Measurements from ENCODE around the gene SMC4.

SMC4 gene

GRCh38 chr3:160473221-160473620, 73.8 kb downstream of the SMC4 start:
- no peaks in the 10 kb centered on the region for H3K27me3 ChIP-seq (ENCODE audit: control insufficient read depth in 2 of 2, insufficient read depth in 2 of 2, low read length in 2 of 2)
- no peaks in the 10 kb centered on the region for H3K36me3 ChIP-seq (ENCODE audit: control insufficient read depth in 2 of 2, insufficient read depth in 2 of 2, low read length in 2 of 2)
- H3K9ac ChIP-seq (ENCODE audit: low read depth in 1 of 2, low read length in 2 of 2), result no peak overlapping the region
- H3K4me3 ChIP-seq (ENCODE audit: low read length in 2 of 2), result no peak overlapping the region
- peaks cover 0 to 2% of the 10 kb centered on the region in 2 donors for H3K9me3 ChIP-seq (ENCODE audit: control insufficient read depth in 2 of 2, low read length in 2 of 2)
- no peaks in the 10 kb centered on the region for H3K4me1 ChIP-seq (ENCODE audit: control insufficient read depth in 2 of 2, insufficient read depth in 2 of 2, low read length in 2 of 2)
- no peak overlapping the region for H3K27ac ChIP-seq (ENCODE audit: low read depth in 2 of 2, low read length in 2 of 2)

GRCh38 chr3:160473978-160474377, 74.5 kb downstream of the SMC4 start:
- H3K27ac ChIP-seq (ENCODE audit: low read depth in 2 of 2, low read length in 2 of 2), result no peak overlapping the region
- H3K9ac ChIP-seq (ENCODE audit: low read depth in 1 of 2, low read length in 2 of 2), result no peak overlapping the region
- no peaks in the 10 kb centered on the region for H3K4me1 ChIP-seq (ENCODE audit: control insufficient read depth in 2 of 2, insufficient read depth in 2 of 2, low read length in 2 of 2)
- H3K36me3 ChIP-seq (ENCODE audit: control insufficient read depth in 2 of 2, insufficient read depth in 2 of 2, low read length in 2 of 2), result no peaks in the 10 kb centered on the region
- H3K9me3 ChIP-seq (ENCODE audit: control insufficient read depth in 2 of 2, low read length in 2 of 2), result peaks cover 0 to 2% of the 10 kb centered on the region in 2 donors
- H3K27me3 ChIP-seq (ENCODE audit: control insufficient read depth in 2 of 2, insufficient read depth in 2 of 2, low read length in 2 of 2), result no peaks in the 10 kb centered on the region
- H3K4me3 ChIP-seq (ENCODE audit: low read length in 2 of 2), result no peak overlapping the region

GRCh38 chr3:160474416-160474838, 75.0 kb downstream of the SMC4 start:
- H3K4me1 ChIP-seq (ENCODE audit: control insufficient read depth in 2 of 2, insufficient read depth in 2 of 2, low read length in 2 of 2), result no peaks in the 10 kb centered on the region
- no peaks in the 10 kb centered on the region for H3K27me3 ChIP-seq (ENCODE audit: control insufficient read depth in 2 of 2, insufficient read depth in 2 of 2, low read length in 2 of 2)
- no peaks in the 10 kb centered on the region for H3K36me3 ChIP-seq (ENCODE audit: control insufficient read depth in 2 of 2, insufficient read depth in 2 of 2, low read length in 2 of 2)
- peaks cover 0 to 2% of the 10 kb centered on the region in 2 donors for H3K9me3 ChIP-seq (ENCODE audit: control insufficient read depth in 2 of 2, low read length in 2 of 2)
- H3K4me3 ChIP-seq (ENCODE audit: low read length in 2 of 2), result no peak overlapping the region
- no peak overlapping the region for H3K9ac ChIP-seq (ENCODE audit: low read depth in 1 of 2, low read length in 2 of 2)
- H3K27ac ChIP-seq (ENCODE audit: low read depth in 2 of 2, low read length in 2 of 2), result no peak overlapping the region

GRCh38 chr3:160475153-160475552, 75.7 kb downstream of the SMC4 start:
- no peak overlapping the region for H3K9ac ChIP-seq (ENCODE audit: low read depth in 1 of 2, low read length in 2 of 2)
- no peaks in the 10 kb centered on the region for H3K4me1 ChIP-seq (ENCODE audit: control insufficient read depth in 2 of 2, insufficient read depth in 2 of 2, low read length in 2 of 2)
- H3K27ac ChIP-seq (ENCODE audit: low read depth in 2 of 2, low read length in 2 of 2), result no peak overlapping the region
- peaks cover 0 to 2% of the 10 kb centered on the region in 2 donors for H3K9me3 ChIP-seq (ENCODE audit: control insufficient read depth in 2 of 2, low read length in 2 of 2)
- no peaks in the 10 kb centered on the region for H3K27me3 ChIP-seq (ENCODE audit: control insufficient read depth in 2 of 2, insufficient read depth in 2 of 2, low read length in 2 of 2)
- no peaks in the 10 kb centered on the region for H3K36me3 ChIP-seq (ENCODE audit: control insufficient read depth in 2 of 2, insufficient read depth in 2 of 2, low read length in 2 of 2)
- H3K4me3 ChIP-seq (ENCODE audit: low read length in 2 of 2), result no peak overlapping the region

- H3K27ac ChIP-seq (ENCODE audit: low read depth in 2 of 2, low read length in 2 of 2), result no peak overlapping the region
- H3K9ac ChIP-seq (ENCODE audit: low read depth in 1 of 2, low read length in 2 of 2), result no peak overlapping the region
- H3K4me1 ChIP-seq (ENCODE audit: control insufficient read depth in 2 of 2, insufficient read depth in 2 of 2, low read length in 2 of 2), result no peaks in the 10 kb centered on the region
- H3K9me3 ChIP-seq (ENCODE audit: control insufficient read depth in 2 of 2, low read length in 2 of 2), result peaks cover 0 to 2% of the 10 kb centered on the region in 2 donors
- H3K4me3 ChIP-seq (ENCODE audit: low read length in 2 of 2), result no peak overlapping the region
- H3K27me3 ChIP-seq (ENCODE audit: control insufficient read depth in 2 of 2, insufficient read depth in 2 of 2, low read length in 2 of 2), result no peaks in the 10 kb centered on the region
- no peaks in the 10 kb centered on the region for H3K36me3 ChIP-seq (ENCODE audit: control insufficient read depth in 2 of 2, insufficient read depth in 2 of 2, low read length in 2 of 2)
Measured at GRCh38 chr3:160475884-160476283, 76.4 kb downstream of the SMC4 start.

GRCh38 chr3:160477750-160478149, 78.3 kb downstream of the SMC4 start:
- no peak overlapping the region for H3K9ac ChIP-seq (ENCODE audit: low read depth in 1 of 2, low read length in 2 of 2)
- no peak overlapping the region for H3K27ac ChIP-seq (ENCODE audit: low read depth in 2 of 2, low read length in 2 of 2)
- H3K27me3 ChIP-seq (ENCODE audit: control insufficient read depth in 2 of 2, insufficient read depth in 2 of 2, low read length in 2 of 2), result no peaks in the 10 kb centered on the region
- H3K36me3 ChIP-seq (ENCODE audit: control insufficient read depth in 2 of 2, insufficient read depth in 2 of 2, low read length in 2 of 2), result no peaks in the 10 kb centered on the region
- H3K4me1 ChIP-seq (ENCODE audit: control insufficient read depth in 2 of 2, insufficient read depth in 2 of 2, low read length in 2 of 2), result no peaks in the 10 kb centered on the region
- no peaks in the 10 kb centered on the region for H3K9me3 ChIP-seq (ENCODE audit: control insufficient read depth in 2 of 2, low read length in 2 of 2)
- H3K4me3 ChIP-seq (ENCODE audit: low read length in 2 of 2), result no peak overlapping the region

- Histone ChIP-seq H3K4me1 (ENCODE audit: control insufficient read depth in 2 of 2, insufficient read depth in 2 of 2, low read length in 2 of 2) (no peaks in the 10 kb centered on the region), H3K9ac (ENCODE audit: low read depth in 1 of 2, low read length in 2 of 2) (no peak overlapping the region), H3K27ac (ENCODE audit: low read depth in 2 of 2, low read length in 2 of 2) (no peak overlapping the region), H3K9me3 (ENCODE audit: control insufficient read depth in 2 of 2, low read length in 2 of 2) (no peaks in the 10 kb centered on the region), H3K36me3 (ENCODE audit: control insufficient read depth in 2 of 2, insufficient read depth in 2 of 2, low read length in 2 of 2) (no peaks in the 10 kb centered on the region), H3K27me3 (ENCODE audit: control insufficient read depth in 2 of 2, insufficient read depth in 2 of 2, low read length in 2 of 2) (no peaks in the 10 kb centered on the region), H3K4me3 (ENCODE audit: low read length in 2 of 2) (no peak overlapping the region)
Measured at GRCh38 chr3:160478338-160478737, 78.9 kb downstream of the SMC4 start.

- no peaks in the 10 kb centered on the region for H3K36me3 ChIP-seq (ENCODE audit: control insufficient read depth in 2 of 2, insufficient read depth in 2 of 2, low read length in 2 of 2)
- H3K4me3 ChIP-seq (ENCODE audit: low read length in 2 of 2), result no peak overlapping the region
- H3K9ac ChIP-seq (ENCODE audit: low read depth in 1 of 2, low read length in 2 of 2), result no peak overlapping the region
- H3K27me3 ChIP-seq (ENCODE audit: control insufficient read depth in 2 of 2, insufficient read depth in 2 of 2, low read length in 2 of 2), result no peaks in the 10 kb centered on the region
- H3K27ac ChIP-seq (ENCODE audit: low read depth in 2 of 2, low read length in 2 of 2), result no peak overlapping the region
- H3K9me3 ChIP-seq (ENCODE audit: control insufficient read depth in 2 of 2, low read length in 2 of 2), result no peaks in the 10 kb centered on the region
- H3K4me1 ChIP-seq (ENCODE audit: control insufficient read depth in 2 of 2, insufficient read depth in 2 of 2, low read length in 2 of 2), result no peaks in the 10 kb centered on the region
Measured at GRCh38 chr3:160479376-160479775, 79.9 kb downstream of the SMC4 start.

- no peaks in the 10 kb centered on the region for H3K4me1 ChIP-seq (ENCODE audit: control insufficient read depth in 2 of 2, insufficient read depth in 2 of 2, low read length in 2 of 2)
- no peaks in the 10 kb centered on the region for H3K36me3 ChIP-seq (ENCODE audit: control insufficient read depth in 2 of 2, insufficient read depth in 2 of 2, low read length in 2 of 2)
- H3K9me3 ChIP-seq (ENCODE audit: control insufficient read depth in 2 of 2, low read length in 2 of 2), result no peaks in the 10 kb centered on the region
- no peaks in the 10 kb centered on the region for H3K27me3 ChIP-seq (ENCODE audit: control insufficient read depth in 2 of 2, insufficient read depth in 2 of 2, low read length in 2 of 2)
- H3K4me3 ChIP-seq (ENCODE audit: low read length in 2 of 2), result no peak overlapping the region
- H3K27ac ChIP-seq (ENCODE audit: low read depth in 2 of 2, low read length in 2 of 2), result no peak overlapping the region
- H3K9ac ChIP-seq (ENCODE audit: low read depth in 1 of 2, low read length in 2 of 2), result no peak overlapping the region
Measured at GRCh38 chr3:160480931-160481330, 81.5 kb downstream of the SMC4 start.

- Histone ChIP-seq H3K27ac (ENCODE audit: low read depth in 2 of 2, low read length in 2 of 2) (no peak overlapping the region), H3K4me3 (ENCODE audit: low read length in 2 of 2) (no peak overlapping the region), H3K9ac (ENCODE audit: low read depth in 1 of 2, low read length in 2 of 2) (no peak overlapping the region), H3K4me1 (ENCODE audit: control insufficient read depth in 2 of 2, insufficient read depth in 2 of 2, low read length in 2 of 2) (no peaks in the 10 kb centered on the region), H3K9me3 (ENCODE audit: control insufficient read depth in 2 of 2, low read length in 2 of 2) (no peaks in the 10 kb centered on the region), H3K27me3 (ENCODE audit: control insufficient read depth in 2 of 2, insufficient read depth in 2 of 2, low read length in 2 of 2) (no peaks in the 10 kb centered on the region), H3K36me3 (ENCODE audit: control insufficient read depth in 2 of 2, insufficient read depth in 2 of 2, low read length in 2 of 2) (no peaks in the 10 kb centered on the region)
Measured at GRCh38 chr3:160481856-160482255, 82.4 kb downstream of the SMC4 start.

GRCh38 chr3:160482796-160483195, 83.3 kb downstream of the SMC4 start:
- no peak overlapping the region for H3K4me3 ChIP-seq (ENCODE audit: low read length in 2 of 2)

More at GRCh38 chr3:160482796-160483195, 83.3 kb downstream of the SMC4 start:
- Histone ChIP-seq H3K4me1 (ENCODE audit: control insufficient read depth in 2 of 2, insufficient read depth in 2 of 2, low read length in 2 of 2) (no peaks in the 10 kb centered on the region), H3K9me3 (ENCODE audit: control insufficient read depth in 2 of 2, low read length in 2 of 2) (no peaks in the 10 kb centered on the region), H3K36me3 (ENCODE audit: control insufficient read depth in 2 of 2, insufficient read depth in 2 of 2, low read length in 2 of 2) (no peaks in the 10 kb centered on the region), H3K27ac (ENCODE audit: low read depth in 2 of 2, low read length in 2 of 2) (no peak overlapping the region), H3K9ac (ENCODE audit: low read depth in 1 of 2, low read length in 2 of 2) (no peak overlapping the region), H3K27me3 (ENCODE audit: control insufficient read depth in 2 of 2, insufficient read depth in 2 of 2, low read length in 2 of 2) (no peaks in the 10 kb centered on the region)
